IPS DF 4.7 (cell line): Measurements from ENCODE around the gene ABLIM2.
"Not testable (repeated sequence)": the region's sequence is repeated elsewhere in the genome, so short reads cannot be mapped to it uniquely, and the experiment has no call there.

Experiments
- DNase-seq: peaks from one replicate; pipeline ENCODE4 v3.0.0-alpha.2; 2013; ENCODE audit warnings: low spot score; ENCODE audit errors: extremely low read depth

Gene ABLIM2

DNA sequence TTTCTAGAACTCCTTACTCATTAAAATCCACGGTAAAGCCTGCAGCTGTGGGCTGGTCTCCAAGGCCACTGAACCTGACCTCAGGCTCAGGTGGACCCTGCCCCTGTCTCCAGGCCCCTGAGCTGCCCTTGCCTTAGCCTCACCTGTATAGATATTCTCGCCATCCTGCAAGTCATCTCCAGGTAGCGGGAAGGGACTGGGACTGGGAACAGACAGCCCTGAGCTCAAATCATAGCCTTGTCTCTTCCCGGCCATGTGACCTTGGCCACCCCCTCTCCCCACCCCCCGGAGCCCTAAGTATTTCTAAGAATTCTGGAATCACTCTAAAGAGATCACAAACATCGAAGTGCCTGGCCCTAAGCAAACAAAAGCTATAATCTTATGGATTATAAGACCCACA is 17.7 kb downstream of the ABLIM2 start:
- no peak for DNase-seq

GRCh38 chr4:8139726-8140125 is 18.9 kb downstream of the ABLIM2 start:
- DNase-seq, result not testable (repeated sequence)

GRCh38 chr4:8136972-8137710 is 21.5 kb downstream of the ABLIM2 start:
- DNase-seq, result no peak

DNA sequence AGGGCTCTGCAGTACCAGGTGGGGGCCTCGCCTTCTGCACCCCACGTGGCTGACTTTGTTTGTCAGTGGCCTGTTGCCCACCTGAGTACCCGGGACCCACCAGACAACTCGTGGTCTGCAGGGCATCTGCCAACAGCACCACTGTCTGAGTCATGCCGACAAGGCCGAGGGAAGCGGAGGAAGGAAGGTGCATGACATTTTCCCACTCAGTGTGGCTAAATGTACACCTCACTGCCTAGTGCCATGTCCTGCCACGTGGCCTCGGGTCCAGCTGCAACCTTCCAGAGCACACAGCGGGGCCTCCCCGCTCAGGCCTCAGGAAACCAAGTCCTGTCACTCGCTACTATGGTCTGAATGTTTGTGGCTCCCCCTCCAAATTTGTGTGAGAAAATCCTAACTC is 22.1 kb downstream of the ABLIM2 start:
- DNase-seq, result no peak

GRCh38 chr4:8135666-8136065 is 22.9 kb downstream of the ABLIM2 start:
- DNase-seq, result no peak

DNA sequence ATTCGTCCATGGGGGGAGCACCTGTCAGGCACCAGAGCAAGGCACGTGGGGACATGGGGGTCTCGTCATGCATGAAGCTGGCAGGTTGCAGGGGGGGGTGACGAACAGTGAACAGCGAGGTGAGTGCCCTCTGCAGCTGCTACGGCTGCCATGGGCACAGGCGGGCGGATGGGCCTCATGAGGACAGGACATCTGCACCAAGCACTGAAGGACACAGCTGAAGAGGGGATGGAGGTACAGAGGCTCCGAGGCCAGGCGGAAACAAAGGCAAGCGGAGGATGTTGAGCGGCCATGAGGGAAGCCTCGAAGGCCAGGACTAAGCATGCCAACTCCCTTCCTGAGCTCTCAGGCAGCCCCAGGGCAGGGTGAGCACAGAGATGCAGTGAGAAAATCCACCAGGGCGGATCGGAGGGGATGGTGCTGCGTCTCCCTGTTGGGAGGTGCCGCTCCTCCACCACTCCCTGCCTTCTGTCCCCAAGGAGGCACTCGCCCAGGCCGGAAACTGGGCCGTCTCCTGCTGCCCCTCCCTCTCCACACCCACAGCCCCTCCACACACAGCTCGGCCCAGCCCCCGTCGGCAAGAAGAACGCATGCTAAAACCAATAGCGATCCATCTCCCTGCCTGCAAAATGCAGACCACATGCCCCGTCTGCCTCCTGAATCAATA is 24.6 kb downstream of the ABLIM2 start:
- DNase-seq, result no peak

DNA sequence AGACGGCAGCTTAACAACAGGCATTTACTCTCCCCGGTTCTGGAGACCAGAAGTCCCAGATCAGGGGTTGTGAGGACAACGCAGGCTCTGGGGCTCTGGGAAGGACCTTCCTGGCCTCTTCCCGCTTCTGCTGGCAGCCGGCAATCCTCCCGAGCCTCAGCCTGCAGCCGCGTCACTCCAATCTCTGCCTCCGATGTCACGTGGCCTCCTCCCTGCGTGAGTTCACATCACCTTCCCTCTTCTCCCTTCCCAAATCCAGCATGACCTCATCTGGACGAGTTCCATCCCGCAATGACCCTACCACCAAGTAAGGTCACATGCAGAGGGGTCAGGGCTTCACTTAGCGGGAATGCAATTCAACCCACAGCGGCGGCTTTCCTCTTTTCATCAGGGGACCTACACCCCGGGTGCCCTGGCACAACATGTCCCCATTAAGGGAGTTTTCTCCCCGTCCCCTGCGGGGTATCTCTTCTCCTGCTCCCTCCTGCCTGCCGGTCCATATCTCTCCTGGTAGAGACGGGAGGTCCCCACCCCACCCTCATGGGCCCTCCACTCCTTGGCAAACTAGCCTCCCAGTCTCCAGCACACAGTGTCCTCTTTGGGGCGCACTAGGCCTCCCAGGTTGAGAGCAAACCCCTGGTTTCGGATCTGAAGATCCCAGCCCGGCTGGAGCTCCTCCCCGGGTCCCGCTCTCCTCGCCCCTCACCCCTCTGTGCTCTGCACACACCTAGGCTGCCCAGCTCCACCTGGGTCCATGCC is 25.5 kb downstream of the ABLIM2 start:
- no peak for DNase-seq

DNA sequence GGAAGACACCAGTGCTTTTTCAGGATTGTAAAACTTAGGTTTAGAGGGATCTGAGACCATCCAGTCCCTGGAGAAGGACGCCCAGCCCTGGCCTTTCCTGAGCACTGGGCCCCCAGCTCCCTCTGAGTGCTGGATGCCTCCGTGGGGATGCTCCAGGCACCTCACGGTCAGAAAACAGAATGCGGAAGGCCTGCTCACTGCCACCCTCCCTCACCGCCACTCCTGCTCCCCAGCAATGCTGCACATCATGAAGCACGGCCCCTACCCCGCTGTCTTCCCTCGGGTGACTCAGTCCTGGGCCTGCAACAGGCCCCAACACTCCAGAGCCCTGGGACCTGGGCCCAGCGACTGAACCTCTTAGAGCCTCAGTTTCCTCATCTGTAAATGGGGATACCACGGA is 26.2 kb downstream of the ABLIM2 start:
- no peak for DNase-seq

DNA sequence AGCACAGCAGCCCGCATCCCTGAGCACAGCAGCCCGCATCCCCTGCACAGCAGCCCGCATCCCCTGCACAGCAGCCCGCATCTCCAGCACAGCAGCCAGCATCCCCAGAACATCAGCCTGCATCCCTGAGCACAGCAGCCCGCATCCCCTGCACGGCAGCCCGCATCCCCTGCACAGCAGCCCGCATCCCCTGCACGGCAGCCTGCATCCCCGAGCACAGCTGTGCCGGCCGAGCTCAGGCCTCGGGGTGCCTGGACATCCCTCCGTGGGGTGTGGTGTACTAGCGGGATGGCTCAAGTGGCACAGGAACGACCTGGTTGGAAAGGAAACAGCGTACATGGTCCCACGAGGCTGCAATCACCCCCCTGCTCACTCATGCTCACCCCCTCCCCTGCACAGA is 26.8 kb downstream of the ABLIM2 start:
- no peak for DNase-seq

GRCh38 chr4:8131210-8131609 is 27.4 kb downstream of the ABLIM2 start:
- no peak for DNase-seq

DNA sequence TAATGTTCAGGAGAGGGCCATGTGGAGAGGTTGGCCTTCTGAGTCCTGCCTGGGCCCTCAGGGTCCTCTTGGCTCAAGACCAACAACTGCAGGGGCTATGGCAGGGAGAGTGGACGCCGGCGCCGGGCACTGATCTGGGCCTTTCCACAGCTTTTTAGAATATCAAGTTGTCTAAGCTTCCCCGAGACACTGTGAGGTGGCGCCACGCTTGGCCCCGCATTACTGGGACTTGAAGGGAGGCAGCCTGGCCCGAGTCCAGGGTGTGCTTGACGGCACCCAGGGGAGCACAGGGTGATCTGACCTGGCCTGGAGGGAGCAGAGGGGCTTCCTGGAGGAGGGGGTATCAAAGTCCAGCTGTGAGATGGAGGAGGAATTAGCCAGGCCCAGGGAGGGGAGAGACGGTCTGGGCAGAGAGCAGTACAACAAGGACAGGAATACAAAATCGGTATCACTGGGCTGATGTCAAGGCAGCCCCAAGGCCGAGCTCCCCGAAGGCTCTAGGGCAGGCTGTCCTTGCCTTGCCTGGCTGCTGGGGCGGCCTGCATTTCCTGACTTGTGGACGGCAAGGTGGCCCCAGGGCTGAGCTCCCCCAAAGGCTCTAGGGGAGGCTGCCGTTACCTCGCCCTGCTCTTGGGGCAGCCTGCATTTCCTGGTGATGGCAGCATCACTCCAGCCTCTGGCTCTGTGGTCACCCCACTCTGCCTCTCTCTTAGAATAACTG is 28.1 kb downstream of the ABLIM2 start:
- no peak for DNase-seq

DNA sequence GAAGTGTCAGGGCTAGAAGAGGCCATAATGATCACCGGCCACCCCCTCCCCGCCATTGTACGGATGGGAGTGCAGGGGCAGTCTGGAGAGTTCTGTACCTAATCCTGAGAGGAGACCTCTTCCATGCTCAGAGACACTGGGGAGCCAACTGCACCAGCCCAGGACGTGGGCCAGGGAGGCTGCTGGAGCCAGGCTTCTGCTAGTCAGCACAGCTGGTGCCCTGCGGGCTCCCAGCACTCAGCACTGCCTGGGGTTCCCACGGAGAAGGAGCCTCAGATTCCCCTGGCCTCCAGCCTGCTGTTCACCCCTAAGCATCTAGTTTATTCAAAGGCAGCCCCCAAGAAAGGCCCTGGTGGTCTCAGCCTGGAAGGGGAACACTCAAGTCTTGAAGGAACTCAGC is 28.8 kb downstream of the ABLIM2 start:
- DNase-seq, result no peak

DNA sequence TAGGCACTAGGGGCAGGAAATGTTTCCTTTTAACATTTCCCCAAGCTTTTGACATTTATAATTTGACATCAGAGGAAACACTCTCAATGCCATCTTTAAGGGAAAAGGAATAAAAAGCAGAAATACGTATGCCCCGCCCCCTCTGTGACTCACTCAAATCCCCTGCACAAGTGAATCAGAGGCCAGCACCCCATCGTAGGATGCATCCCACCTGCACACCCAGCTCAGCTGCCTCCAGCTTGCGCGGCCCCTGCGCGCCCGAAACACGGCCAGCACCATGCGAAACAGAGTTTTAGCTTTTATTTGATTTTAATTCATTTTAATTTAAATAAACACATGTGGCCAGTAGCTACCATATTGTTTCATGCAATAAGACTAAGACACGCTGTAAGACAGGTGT is 29.5 kb downstream of the ABLIM2 start:
- no peak for DNase-seq

GRCh38 chr4:8128100-8128856 is 30.3 kb downstream of the ABLIM2 start:
- DNase-seq, result no peak

DNA sequence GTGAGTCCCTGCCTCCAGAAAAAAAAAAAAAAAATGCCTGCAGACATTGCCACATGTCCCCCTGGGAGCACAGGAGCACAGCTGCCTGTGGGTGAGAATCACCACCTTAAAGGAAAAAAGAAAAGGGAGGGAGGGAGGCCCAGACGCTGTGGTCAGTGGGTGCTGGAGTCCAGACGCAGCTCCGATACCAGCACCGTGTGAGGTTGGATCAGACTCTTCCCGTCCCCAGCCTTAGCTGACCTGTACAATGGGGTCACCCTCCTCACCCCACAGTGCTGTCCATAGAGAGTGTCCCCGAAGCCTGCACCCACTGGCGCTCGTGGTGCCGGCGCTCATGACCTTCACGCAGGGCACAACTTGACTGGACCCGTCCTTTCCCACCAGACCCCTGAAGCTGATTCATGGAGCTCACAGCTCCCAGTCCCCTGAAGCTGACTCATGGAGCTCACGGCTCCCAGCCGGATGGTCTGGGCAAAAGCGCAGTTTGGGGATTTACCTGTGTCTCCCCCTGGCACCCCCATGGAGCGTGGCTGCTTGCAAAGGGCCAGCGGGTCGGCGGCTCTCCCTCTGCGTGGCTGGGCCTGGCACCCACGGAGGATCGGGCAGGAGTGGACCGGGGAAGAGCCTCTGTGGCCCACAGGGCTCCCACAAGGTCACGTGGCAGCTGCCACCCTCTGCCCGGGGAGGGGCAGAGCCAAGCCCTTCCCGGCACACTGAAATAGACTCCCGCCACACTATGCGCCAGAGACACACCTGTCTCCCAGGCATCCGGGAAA is 31.4 kb downstream of the ABLIM2 start:
- DNase-seq, result no peak

DNA sequence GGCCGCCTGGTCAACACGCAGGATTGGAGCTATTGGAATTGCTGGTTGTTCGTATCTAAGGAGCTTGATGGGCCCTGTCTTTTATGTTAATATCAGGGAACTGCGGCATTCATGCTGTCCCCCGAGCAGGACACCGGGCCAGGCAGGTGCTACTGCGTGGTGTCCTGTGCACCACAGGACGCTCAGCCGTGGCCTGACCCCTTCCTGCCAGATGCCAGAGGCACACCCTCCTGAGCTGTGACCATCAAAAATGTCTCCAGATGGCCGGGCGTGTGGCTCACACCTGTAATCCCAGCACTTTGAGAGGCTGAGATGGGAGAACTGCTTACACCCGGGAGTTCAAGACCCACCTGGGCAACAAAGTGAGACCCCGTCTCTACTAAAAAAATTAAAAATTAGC is 32.1 kb downstream of the ABLIM2 start:
- no peak for DNase-seq

- no peak for DNase-seq
These were observed 33.0 kb downstream of the ABLIM2 start for GRCh38 chr4:8125526-8126056.

- DNase-seq, result no peak
These were observed 34.7 kb downstream of the ABLIM2 start for GRCh38 chr4:8123870-8124269.

DNA sequence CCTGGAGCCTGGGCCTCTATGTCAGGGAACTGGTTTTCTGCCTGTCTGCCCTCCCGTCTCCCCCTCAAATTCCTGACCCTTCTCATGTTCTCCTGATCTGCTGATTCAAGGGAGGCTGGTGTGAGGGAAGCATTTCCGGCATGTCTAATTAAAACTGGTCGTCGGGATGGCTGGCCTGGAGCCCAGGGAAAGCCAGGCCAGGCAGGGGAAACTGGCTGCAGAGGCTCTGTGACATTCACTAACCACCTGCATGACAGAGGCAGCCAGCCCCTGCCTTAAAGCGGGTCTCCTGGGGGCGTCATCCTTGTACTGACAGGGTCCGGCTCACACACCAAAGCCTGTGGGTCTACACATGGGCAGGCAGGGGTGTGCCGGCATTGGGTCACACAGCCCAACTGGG is 35.2 kb downstream of the ABLIM2 start:
- DNase-seq, result no peak

DNA sequence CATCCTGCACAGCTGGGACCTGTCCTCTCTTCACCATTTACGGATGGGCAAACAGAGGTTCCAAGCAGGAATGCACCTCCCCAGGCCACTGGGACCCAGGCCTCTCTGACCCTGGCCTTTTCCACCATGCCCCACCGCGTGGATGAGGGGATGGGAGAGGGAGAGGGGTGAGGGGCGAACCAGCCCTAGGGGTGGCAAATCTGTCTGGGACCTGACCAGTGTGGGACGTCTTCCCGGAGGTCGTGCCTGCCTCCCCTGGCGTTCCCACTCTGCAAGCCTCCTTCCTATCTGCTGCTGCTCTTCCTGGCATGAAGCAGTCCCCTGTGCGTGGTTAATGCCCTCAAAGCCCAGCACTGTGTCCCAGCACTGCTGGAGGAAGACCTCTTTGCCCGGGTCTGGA is 35.9 kb downstream of the ABLIM2 start:
- DNase-seq, result no peak
